HUDEP-2 (cell line): ENCODE data around the gene KCNE3.
A peak's percentile ranks its signal among the peaks of the same experiment; 100 is the strongest.

Experiments used
- DNase-seq, 76 experiments: peaks; one replicate each; lab custom pipeline; 2025; ENCODE audit not compliant: unreplicated experiment in 76 of 76; lab: John Stamatoyannopoulos, UW

The KCNE3 gene

GRCh38 chr11:74473382-74474173 is 6.2 kb upstream of the KCNE3 start:
- no peak for DNase-seq

- no peak for DNase-seq
These were observed 4.5 kb upstream of the KCNE3 start for GRCh38 chr11:74471668-74472429.

GRCh38 chr11:74471037-74471436 is 3.7 kb upstream of the KCNE3 start:
- DNase-seq: no peak

- no peak for DNase-seq
These were observed 3.2 kb upstream of the KCNE3 start for GRCh38 chr11:74470526-74470925.

GRCh38 chr11:74468936-74469335 is 1.6 kb upstream of the KCNE3 start:
- no peak for DNase-seq

- no peak for DNase-seq
These were observed 1.2 kb upstream of the KCNE3 start for GRCh38 chr11:74468521-74468920.

- DNase-seq: no peak
These were observed 709 bp upstream of the KCNE3 start for GRCh38 chr11:74468058-74468457.

GRCh38 chr11:74465291-74465708 is 2.0 kb downstream of the KCNE3 start:
- DNase-seq: peak in 21 of 76 experiments; percentile 6 to 49 (median 23)

- no peak for DNase-seq
These were observed 2.6 kb downstream of the KCNE3 start for GRCh38 chr11:74464746-74465145.

- no peak for DNase-seq
These were observed 4.1 kb downstream of the KCNE3 start for GRCh38 chr11:74463216-74463615.

- no peak for DNase-seq
These were observed 4.7 kb downstream of the KCNE3 start for GRCh38 chr11:74462631-74463030.

- no peak for DNase-seq
These were observed 5.3 kb downstream of the KCNE3 start for GRCh38 chr11:74462009-74462408.

GRCh38 chr11:74460481-74461154 is 6.7 kb downstream of the KCNE3 start:
- peak in 17 of 76 experiments; percentile 6 to 51 (median 24) for DNase-seq

- peak in 36 of 76 experiments; percentile 10 to 71 (median 38) for DNase-seq
These were observed 7.3 kb downstream of the KCNE3 start for GRCh38 chr11:74460065-74460464.

GRCh38 chr11:74459584-74459983 is 7.8 kb downstream of the KCNE3 start:
- DNase-seq: peak in 69 of 76 experiments; percentile 17 to 83 (median 59)

GRCh38 chr11:74457356-74457755 is 10.0 kb downstream of the KCNE3 start:
- no peak for DNase-seq

GRCh38 chr11:74453373-74453975 is 13.9 kb downstream of the KCNE3 start:
- DNase-seq: peak in 62 of 76 experiments; percentile 8 to 71 (median 46)

- DNase-seq: no peak
These were observed 15.0 kb downstream of the KCNE3 start for GRCh38 chr11:74452366-74452765.

- no peak for DNase-seq
These were observed 17.0 kb downstream of the KCNE3 start for GRCh38 chr11:74450318-74450717.

- peak in 50 of 76 experiments; percentile 8 to 85 (median 52) for DNase-seq
These were observed 17.9 kb downstream of the KCNE3 start for GRCh38 chr11:74449369-74449931.
